ENCODE results near the gene GNG14. TPM values are rescaled to one million over a fixed set of nuclear protein-coding genes. Genes with fewer than 3 reads are reported as not detected.
"Not testable (repeated sequence)": the region's sequence is repeated elsewhere in the genome, so short reads cannot be mapped to it uniquely, and the experiment has no call there.

The GNG14 gene
- total RNA-seq, 2 experiments from 2014 or later: not detected

DNA sequence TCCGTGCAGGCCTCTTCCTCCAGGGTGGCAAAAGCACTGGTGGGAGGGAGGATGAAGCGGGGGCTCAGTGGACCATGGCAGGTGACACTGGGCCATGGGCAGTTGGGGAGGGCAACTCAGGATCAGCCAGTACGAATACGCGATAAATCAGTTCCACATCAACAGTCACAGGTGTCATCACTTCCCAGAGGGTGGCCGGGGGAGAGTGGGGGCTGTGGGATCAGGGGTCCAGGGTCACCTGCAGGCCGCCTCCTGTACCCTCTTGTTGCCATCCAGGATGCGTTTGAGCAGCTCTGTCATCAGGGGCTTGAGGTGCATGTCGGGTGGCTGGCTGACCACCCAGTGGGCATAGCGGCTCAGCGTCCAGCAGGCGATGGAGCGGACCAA, 18.5 kb downstream of the GNG14 start:
- ATAC-seq (ENCODE audit: low read depth) (no peak), DNase-seq (no peak)
- Mint-ChIP-seq H3K4me3 (no peak overlapping the region), H3K36me3 (peaks cover 17% of the 10 kb centered on the region), H3K4me1 (no peaks in the 10 kb centered on the region), H3K27ac (no peak overlapping the region), H3K27me3 (no peaks in the 10 kb centered on the region), H3K9me3 (no peaks in the 10 kb centered on the region)
- POLR2A ChIA-PET: no interaction called here

- H3K36me3 Mint-ChIP-seq: peaks cover 12% of the 10 kb centered on the region
Observed at GRCh38 chr19:12708641-12709040, 20.8 kb downstream of the GNG14 start.

DNA sequence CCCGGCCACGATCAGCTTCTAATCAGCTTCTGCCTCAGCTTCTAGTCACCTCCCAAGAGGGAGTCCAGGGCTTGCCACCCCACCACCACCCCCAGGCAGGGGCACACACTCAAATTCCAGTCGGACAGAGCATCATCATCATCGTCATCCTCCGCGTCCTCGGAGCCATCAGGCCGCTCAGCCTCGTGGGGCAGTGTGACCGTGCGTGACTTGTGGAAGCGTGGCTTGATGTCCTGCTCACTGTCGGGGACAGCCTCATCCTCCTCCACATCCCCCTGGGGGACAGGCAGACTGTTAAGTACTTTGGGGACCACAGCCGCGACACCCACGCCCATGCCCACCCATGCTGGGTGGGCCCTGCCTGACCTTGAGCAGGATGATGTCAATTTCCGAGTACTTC, 23.4 kb downstream of the GNG14 start:
- no peaks in the 10 kb centered on the region for H3K9me3 Mint-ChIP-seq
- no peak overlapping the region for H3K27ac Mint-ChIP-seq
- no peaks in the 10 kb centered on the region for H3K27me3 Mint-ChIP-seq
- POLR2A ChIA-PET: interaction anchor here (0.6 to 1.3 kb wide), 2 partner anchors 15 to 16 kb away, joined by 4 to 9 read pairs; partner anchors contain the start of gene FBXW9
- H3K4me3 Mint-ChIP-seq: no peak overlapping the region
- no peak for DNase-seq
- H3K36me3 Mint-ChIP-seq: peaks cover 9% of the 10 kb centered on the region
- no peaks in the 10 kb centered on the region for H3K4me1 Mint-ChIP-seq
- ATAC-seq (ENCODE audit: low read depth): no peak

More at GRCh38 chr19:12708641-12709040, 20.8 kb downstream of the GNG14 start:
- Mint-ChIP-seq H3K27ac (no peak overlapping the region), H3K27me3 (no peaks in the 10 kb centered on the region), H3K4me3 (no peak overlapping the region), H3K4me1 (no peaks in the 10 kb centered on the region), H3K9me3 (no peaks in the 10 kb centered on the region)
- no peak for ATAC-seq (ENCODE audit: low read depth)
- POLR2A ChIA-PET: interaction anchor here (0.6 to 0.7 kb wide), 3 partner anchors 14 to 70 kb away, joined by 3 to 6 read pairs (median 3); no protein-coding TSS in a partner anchor
- no peak for DNase-seq

GRCh38 chr19:12712077-12712476, 24.3 kb downstream of the GNG14 start:
- H3K4me1 Mint-ChIP-seq; POLR2A ChIA-PET; H3K27ac Mint-ChIP-seq; ATAC-seq (ENCODE audit: low read depth); H3K27me3 Mint-ChIP-seq; DNase-seq; H3K4me3 Mint-ChIP-seq; H3K9me3 Mint-ChIP-seq: not testable (repeated sequence)
- H3K36me3 Mint-ChIP-seq: peaks cover 11% of the 10 kb centered on the region

DNA sequence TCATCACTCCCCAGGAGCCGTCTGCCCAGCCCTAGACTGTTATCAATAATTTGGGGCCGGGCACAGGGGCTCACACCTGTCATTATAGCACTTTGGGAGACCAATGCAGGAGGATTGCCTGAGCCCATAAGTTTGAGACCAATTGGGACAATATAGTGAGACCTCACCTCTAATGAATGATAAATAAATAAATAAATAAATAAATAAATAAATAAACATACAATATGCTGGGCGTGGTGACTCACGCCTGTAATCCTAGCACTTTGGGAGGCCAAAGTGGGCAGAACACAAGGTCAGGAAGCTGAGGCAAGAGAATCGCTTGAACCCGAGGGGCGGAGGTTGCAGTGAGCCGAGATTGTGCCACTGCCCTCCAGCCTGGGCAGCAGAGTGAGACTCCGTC, 25.5 kb downstream of the GNG14 start:
- H3K36me3 Mint-ChIP-seq: peaks cover 11% of the 10 kb centered on the region
- not testable (repeated sequence) for H3K4me1 Mint-ChIP-seq; H3K27me3 Mint-ChIP-seq; ATAC-seq (ENCODE audit: low read depth); H3K9me3 Mint-ChIP-seq; DNase-seq; H3K4me3 Mint-ChIP-seq; H3K27ac Mint-ChIP-seq
- POLR2A ChIA-PET: interaction anchor here (1.3 kb wide), 1 partner anchor 21 kb away, joined by 4 read pairs; the partner anchor contains the start of gene TRIR

GRCh38 chr19:12715102-12715501, 27.3 kb downstream of the GNG14 start:
- peaks cover 6% of the 10 kb centered on the region for H3K4me1 Mint-ChIP-seq
- ATAC-seq (ENCODE audit: low read depth) (no peak), DNase-seq (no peak)
- H3K27ac Mint-ChIP-seq: no peak overlapping the region
- H3K36me3 Mint-ChIP-seq: peaks cover 18% of the 10 kb centered on the region
- H3K9me3 Mint-ChIP-seq: no peaks in the 10 kb centered on the region
- POLR2A ChIA-PET: no interaction called here
- H3K27me3 Mint-ChIP-seq: no peaks in the 10 kb centered on the region
- H3K4me3 Mint-ChIP-seq: no peak overlapping the region

GRCh38 chr19:12715929-12716328, 28.1 kb downstream of the GNG14 start:
- H3K27me3 Mint-ChIP-seq: no peaks in the 10 kb centered on the region
- DNase-seq (no peak), ATAC-seq (ENCODE audit: low read depth) (no peak)
- H3K36me3 Mint-ChIP-seq: peaks cover 16% of the 10 kb centered on the region
- peaks cover 10% of the 10 kb centered on the region for H3K4me1 Mint-ChIP-seq
- no peak overlapping the region for H3K4me3 Mint-ChIP-seq
- H3K27ac Mint-ChIP-seq: no peak overlapping the region
- no peaks in the 10 kb centered on the region for H3K9me3 Mint-ChIP-seq
- POLR2A ChIA-PET: interaction anchor here (0.6 to 1.7 kb wide), 2 partner anchors 17 to 81 kb away, joined by 3 to 4 read pairs; no protein-coding TSS in a partner anchor

DNA sequence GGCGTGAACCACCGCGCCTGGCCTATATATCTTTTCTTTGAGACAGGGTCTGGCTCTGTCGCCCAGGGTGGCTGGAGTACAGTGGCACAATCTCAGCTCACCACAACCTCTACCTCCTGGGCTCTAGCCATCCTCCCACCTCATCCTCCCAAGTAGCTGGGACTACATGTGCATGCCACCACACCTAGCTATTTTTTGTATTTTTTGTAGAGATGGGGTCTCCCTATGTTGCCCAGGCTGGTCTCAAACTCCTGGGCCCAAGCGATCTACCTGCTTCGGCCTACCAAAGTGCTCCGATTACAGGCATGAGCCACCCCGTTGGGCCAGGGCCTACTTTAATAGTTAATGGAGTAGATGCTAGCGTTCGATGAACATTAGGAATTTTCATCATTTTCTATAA, 32.5 kb downstream of the GNG14 start:
- POLR2A ChIA-PET: interaction anchor here (0.6 to 7.2 kb wide), 6 partner anchors 14 to 40 kb away, joined by 3 to 162 read pairs (median 6); partner anchors contain the start of genes FBXW9, GET3 and TRIR
- Mint-ChIP-seq H3K27ac (peak overlapping the region; percentile 88), H3K9me3 (no peaks in the 10 kb centered on the region), H3K36me3 (peaks cover 14% of the 10 kb centered on the region), H3K4me3 (peak overlapping the region; percentile 93), H3K27me3 (no peaks in the 10 kb centered on the region), H3K4me1 (peaks cover 21% of the 10 kb centered on the region)
- ATAC-seq (ENCODE audit: low read depth) (no peak), DNase-seq (no peak)

DNA sequence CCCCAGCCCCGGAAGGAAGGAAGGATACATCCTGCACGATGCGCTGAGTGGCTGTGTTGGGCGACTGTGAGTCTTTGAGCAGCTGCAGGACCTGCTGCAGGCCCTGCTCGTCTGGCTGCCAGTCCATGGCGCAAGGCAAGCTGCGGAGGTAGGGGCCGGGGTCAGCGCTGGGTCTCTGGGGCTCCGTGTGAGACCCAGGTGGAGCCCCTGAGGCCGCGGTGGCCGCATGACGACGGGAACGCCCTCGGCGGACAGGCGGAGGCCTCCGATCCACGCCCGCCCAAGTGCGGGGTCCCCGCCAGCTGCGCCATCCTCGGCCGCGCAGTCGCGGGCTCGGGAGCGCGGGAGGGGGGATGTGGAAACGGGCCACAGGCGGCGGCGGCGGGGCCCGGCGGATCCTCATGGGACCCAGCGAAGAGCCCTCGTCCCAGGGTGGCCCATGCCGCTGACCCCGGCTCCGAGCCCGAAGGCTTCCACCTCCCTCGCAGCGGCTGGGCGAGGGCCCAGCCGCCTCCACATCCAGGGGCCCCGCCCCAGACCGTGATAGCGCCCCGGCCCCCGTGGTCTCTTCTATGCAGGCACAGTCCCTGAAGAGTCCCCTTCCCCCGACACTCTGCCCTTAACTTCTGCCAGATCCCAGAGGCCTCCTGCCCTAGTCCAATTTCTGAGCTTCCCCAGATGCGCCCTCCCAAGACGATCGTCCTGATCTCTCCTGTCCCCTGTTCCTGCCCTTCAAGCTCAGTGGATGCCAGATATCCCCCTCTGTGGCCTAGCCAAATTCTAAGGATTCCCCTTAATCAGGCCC, 33.3 kb downstream of the GNG14 start:
- peak overlapping the region; percentile 93 for H3K4me3 Mint-ChIP-seq
- H3K27me3 Mint-ChIP-seq: no peaks in the 10 kb centered on the region
- H3K36me3 Mint-ChIP-seq: peaks cover 14% of the 10 kb centered on the region
- no peaks in the 10 kb centered on the region for H3K9me3 Mint-ChIP-seq
- peak overlapping the region; percentile 94 for H3K27ac Mint-ChIP-seq
- peak; percentile 56 for DNase-seq
- peaks cover 21% of the 10 kb centered on the region for H3K4me1 Mint-ChIP-seq
- ATAC-seq (ENCODE audit: low read depth): no peak
- POLR2A ChIA-PET: interaction anchor here (0.6 to 7.2 kb wide), 12 partner anchors 13 to 623 kb away, joined by 3 to 162 read pairs (median 4); partner anchors contain the start of genes FBXW9, GET3, JUNB and TRIR

DNA sequence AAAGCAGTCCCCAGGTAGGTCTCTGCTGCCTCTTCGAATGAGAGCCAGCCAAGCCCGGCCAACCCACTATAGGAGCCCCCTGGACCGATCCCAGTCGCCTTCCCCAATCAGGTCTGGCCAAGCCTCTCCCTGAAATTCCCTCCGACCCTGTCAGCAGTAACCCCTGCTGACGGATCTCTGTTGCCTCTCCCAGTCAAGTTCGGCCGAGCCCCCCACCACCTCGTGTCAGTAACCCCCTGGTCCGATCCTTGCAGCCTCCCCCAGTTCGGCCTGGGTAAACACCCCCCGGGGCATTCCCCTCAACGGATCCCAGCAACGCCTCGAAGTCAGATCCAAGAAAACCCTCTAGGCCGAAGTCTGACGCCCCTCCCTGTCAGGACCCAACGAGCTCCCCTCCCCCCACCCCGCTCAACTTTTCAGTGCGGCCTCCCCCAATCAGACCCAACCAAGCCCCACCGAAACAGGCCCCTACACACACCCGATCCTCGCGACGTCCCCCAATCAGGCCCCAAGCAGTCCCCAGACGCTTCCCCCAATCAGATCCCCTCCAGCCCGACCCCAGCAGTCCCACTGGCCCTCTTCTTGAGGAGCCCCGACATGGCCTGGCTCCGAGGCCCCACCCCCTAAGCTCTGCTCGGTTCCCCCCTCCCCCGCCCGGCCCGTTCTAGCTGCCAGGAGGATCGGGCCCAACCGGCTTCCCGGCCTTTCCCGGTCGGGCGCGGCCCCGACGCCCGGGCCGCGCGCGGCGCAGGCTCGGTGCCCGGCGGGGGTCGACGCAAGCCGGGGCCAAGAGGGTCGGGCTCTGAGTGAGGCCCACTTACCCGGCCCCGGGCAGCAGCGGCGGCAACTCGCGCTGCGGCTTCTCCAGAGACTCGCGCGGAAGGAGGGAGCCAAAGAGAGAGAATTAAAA, 34.1 kb downstream of the GNG14 start:
- DNase-seq (peak; percentile 75), ATAC-seq (ENCODE audit: low read depth) (peak; percentile 57)
- Mint-ChIP-seq H3K4me1 (peaks cover 18% of the 10 kb centered on the region), H3K36me3 (peaks cover 15% of the 10 kb centered on the region), H3K9me3 (no peaks in the 10 kb centered on the region), H3K27me3 (no peaks in the 10 kb centered on the region), H3K27ac (peak overlapping the region; percentile 94), H3K4me3 (peak overlapping the region; percentile 93)
- POLR2A ChIA-PET: interaction anchor here (0.6 to 7.2 kb wide), 19 partner anchors 12 to 1660 kb away, joined by 3 to 162 read pairs (median 4); partner anchors contain the start of genes ADGRE5, DHPS, FBXW9 and GET3

DNA sequence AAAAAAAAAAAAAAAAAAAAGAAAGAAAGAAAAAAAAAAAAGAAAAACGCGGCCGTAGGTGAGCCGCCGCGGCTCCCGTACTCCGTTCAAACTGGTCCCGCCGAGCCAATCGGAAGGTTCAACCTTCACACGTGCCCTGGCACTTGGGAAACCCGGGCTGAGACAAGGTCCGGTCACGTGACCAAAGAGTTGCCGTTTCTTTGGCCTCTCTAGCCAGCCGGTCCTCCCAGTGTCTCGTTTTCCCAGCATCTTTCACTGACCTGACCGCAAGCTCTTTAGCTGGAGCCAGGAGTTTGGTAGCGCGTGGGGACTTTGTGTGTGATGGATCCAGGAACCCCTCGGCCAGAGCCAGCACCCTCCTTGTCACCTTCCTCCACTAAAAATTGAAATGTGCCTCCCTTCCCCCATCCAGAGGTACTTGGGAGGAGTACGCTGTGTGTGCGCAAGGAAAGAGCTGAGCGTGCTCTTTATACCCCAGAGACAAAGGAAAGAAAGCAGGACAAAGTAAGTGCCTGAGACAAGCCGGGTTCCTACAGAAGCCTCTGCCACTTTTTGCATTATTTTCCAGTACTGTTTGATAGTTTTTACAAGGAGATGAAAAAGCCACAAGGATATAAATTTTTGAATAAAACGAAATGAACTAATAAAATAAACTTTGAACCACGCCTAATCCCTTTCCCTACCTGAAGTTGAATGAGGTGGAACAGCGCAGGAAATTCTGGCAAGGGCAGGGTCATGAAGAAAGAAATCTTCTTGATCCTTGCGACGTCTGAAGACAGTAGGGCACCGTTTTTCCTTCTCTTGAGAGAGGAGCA, 35.0 kb downstream of the GNG14 start:
- Mint-ChIP-seq H3K4me1 (peaks cover 18% of the 10 kb centered on the region), H3K9me3 (no peaks in the 10 kb centered on the region), H3K27ac (peak overlapping the region; percentile 86), H3K27me3 (no peaks in the 10 kb centered on the region), H3K36me3 (peaks cover 16% of the 10 kb centered on the region), H3K4me3 (peak overlapping the region; percentile 89)
- POLR2A ChIA-PET: interaction anchor here (0.5 to 7.2 kb wide), 19 partner anchors 11 to 555 kb away, joined by 3 to 162 read pairs (median 5); partner anchors contain the start of genes DHPS, DNASE2, FBXW9 and GET3
- peak; percentile 86 for DNase-seq
- ATAC-seq (ENCODE audit: low read depth): peak; percentile 84

- no peak for DNase-seq
- Mint-ChIP-seq H3K27me3 (no peaks in the 10 kb centered on the region), H3K4me1 (peaks cover 18% of the 10 kb centered on the region), H3K36me3 (peaks cover 20% of the 10 kb centered on the region), H3K9me3 (no peaks in the 10 kb centered on the region), H3K4me3 (peak overlapping the region; percentile 89), H3K27ac (peak overlapping the region; percentile 86)
- POLR2A ChIA-PET: interaction anchor here (0.5 to 7.2 kb wide), 10 partner anchors 11 to 159 kb away, joined by 3 to 162 read pairs (median 6); partner anchors contain the start of genes DHPS, DNASE2, FBXW9 and GET3
- ATAC-seq (ENCODE audit: low read depth): no peak
Observed at GRCh38 chr19:12723381-12723640, 35.5 kb downstream of the GNG14 start.
